ENCODE results near the gene RASGRP1.

GRCh38 chr15:38517312-38517975, 47.2 kb downstream of the RASGRP1 start:
- TF ChIP-seq, protein P1, sequence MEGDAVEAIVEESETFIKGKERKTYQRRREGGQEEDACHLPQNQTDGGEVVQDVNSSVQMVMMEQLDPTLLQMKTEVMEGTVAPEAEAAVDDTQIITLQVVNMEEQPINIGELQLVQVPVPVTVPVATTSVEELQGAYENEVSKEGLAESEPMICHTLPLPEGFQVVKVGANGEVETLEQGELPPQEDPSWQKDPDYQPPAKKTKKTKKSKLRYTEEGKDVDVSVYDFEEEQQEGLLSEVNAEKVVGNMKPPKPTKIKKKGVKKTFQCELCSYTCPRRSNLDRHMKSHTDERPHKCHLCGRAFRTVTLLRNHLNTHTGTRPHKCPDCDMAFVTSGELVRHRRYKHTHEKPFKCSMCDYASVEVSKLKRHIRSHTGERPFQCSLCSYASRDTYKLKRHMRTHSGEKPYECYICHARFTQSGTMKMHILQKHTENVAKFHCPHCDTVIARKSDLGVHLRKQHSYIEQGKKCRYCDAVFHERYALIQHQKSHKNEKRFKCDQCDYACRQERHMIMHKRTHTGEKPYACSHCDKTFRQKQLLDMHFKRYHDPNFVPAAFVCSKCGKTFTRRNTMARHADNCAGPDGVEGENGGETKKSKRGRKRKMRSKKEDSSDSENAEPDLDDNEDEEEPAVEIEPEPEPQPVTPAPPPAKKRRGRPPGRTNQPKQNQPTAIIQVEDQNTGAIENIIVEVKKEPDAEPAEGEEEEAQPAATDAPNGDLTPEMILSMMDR (IDR thresholded peaks at IDR 0.05; ENCODE audit: insufficient read depth, low read length): no peak
- TF ChIP-seq, protein P2, sequence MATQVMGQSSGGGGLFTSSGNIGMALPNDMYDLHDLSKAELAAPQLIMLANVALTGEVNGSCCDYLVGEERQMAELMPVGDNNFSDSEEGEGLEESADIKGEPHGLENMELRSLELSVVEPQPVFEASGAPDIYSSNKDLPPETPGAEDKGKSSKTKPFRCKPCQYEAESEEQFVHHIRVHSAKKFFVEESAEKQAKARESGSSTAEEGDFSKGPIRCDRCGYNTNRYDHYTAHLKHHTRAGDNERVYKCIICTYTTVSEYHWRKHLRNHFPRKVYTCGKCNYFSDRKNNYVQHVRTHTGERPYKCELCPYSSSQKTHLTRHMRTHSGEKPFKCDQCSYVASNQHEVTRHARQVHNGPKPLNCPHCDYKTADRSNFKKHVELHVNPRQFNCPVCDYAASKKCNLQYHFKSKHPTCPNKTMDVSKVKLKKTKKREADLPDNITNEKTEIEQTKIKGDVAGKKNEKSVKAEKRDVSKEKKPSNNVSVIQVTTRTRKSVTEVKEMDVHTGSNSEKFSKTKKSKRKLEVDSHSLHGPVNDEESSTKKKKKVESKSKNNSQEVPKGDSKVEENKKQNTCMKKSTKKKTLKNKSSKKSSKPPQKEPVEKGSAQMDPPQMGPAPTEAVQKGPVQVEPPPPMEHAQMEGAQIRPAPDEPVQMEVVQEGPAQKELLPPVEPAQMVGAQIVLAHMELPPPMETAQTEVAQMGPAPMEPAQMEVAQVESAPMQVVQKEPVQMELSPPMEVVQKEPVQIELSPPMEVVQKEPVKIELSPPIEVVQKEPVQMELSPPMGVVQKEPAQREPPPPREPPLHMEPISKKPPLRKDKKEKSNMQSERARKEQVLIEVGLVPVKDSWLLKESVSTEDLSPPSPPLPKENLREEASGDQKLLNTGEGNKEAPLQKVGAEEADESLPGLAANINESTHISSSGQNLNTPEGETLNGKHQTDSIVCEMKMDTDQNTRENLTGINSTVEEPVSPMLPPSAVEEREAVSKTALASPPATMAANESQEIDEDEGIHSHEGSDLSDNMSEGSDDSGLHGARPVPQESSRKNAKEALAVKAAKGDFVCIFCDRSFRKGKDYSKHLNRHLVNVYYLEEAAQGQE (IDR thresholded peaks at IDR 0.05; ENCODE audit: insufficient replicate concordance, low read depth): no peak
- no peak for TF ChIP-seq POLR2AphosphoS5 (IDR thresholded peaks at IDR 0.05; ENCODE audit: low read depth)
- no peak for TF ChIP-seq SPI1 (IDR thresholded peaks at IDR 0.05; ENCODE audit: borderline replicate concordance, low read depth)
- no peak for TF ChIP-seq GABPA (IDR thresholded peaks at IDR 0.05; ENCODE audit: low read depth)

All from HL-60 (cell line).